K562 (cell line): ENCODE data around the gene R3HDM2. TPM values are rescaled to one million over a fixed set of nuclear protein-coding genes. Genes with fewer than 3 reads are reported as not detected.
A peak's percentile ranks its signal among the peaks of the same experiment; 100 is the strongest.

Experiments
- ARID1B ChIP-seq: fragments of 450-650 bp; IDR thresholded peaks from 2 replicates; pipeline ENCODE4 v1.6.1; 2016; ENCODE audit warnings: antibody characterized with exemption, mild to moderate bottlenecking, inconsistent platforms
- ATF7 ChIP-seq: fragments of 450-650 bp; IDR thresholded peaks from 2 replicates; pipeline ENCODE4 v1.7.1; 2014; ENCODE audit warnings: mild to moderate bottlenecking, moderate library complexity
- CBFA2T3 ChIP-seq: fragments of 450-650 bp; IDR thresholded peaks from 2 replicates; pipeline ENCODE4 v1.6.1; 2017
- CTBP1 ChIP-seq: fragments of 450-650 bp; IDR thresholded peaks from 2 replicates; pipeline ENCODE4 v1.6.1; 2016; ENCODE audit warnings: borderline replicate concordance
- DACH1 ChIP-seq: fragments of 450-650 bp; IDR thresholded peaks from 2 replicates; pipeline ENCODE4 v1.6.1; 2018; ENCODE audit not compliant: partially characterized antibody
- EP400 ChIP-seq: fragments of 450-650 bp; IDR thresholded peaks from 2 replicates; pipeline ENCODE4 v1.6.1; 2017; ENCODE audit warnings: antibody characterized with exemption, mild to moderate bottlenecking, moderate library complexity
- MCM7 ChIP-seq, 2 experiments: fragments of 450-650 bp; IDR thresholded peaks; 2 replicates each; pipeline ENCODE4 v1.6.1; 2016 to 2018
- MTA3 ChIP-seq: fragments of 450-650 bp; formaldehyde crosslinking; IDR thresholded peaks from 2 replicates; pipeline ENCODE4 v1.6.1; 2017; ENCODE audit warnings: mild to moderate bottlenecking, borderline replicate concordance
- MXI1 ChIP-seq: IDR thresholded peaks from 2 replicates; pipeline ENCODE4 v1.6.1; 2011; ENCODE audit warnings: low read depth, mild to moderate bottlenecking, improper control_type of control experiment, low read length
- PCBP2 ChIP-seq: fragments of 200-400 bp; formaldehyde crosslinking; IDR thresholded peaks from 2 replicates; pipeline ENCODE4 v1.6.1; 2018; ENCODE audit warnings: low read length, low read depth, mild to moderate bottlenecking, moderate library complexity; ENCODE audit not compliant: poor library complexity, severe bottlenecking
- SRSF3 ChIP-seq: fragments of 200-400 bp; formaldehyde crosslinking; IDR thresholded peaks from 2 replicates; pipeline ENCODE4 v1.6.1; 2016; ENCODE audit warnings: mild to moderate bottlenecking, low read length, moderate library complexity; ENCODE audit not compliant: insufficient read depth
- SRSF9 ChIP-seq: fragments of 200-400 bp; formaldehyde crosslinking; IDR thresholded peaks from 2 replicates; pipeline ENCODE4 v1.6.1; 2017; ENCODE audit warnings: low read depth, low read length, borderline replicate concordance
- TCF3 ChIP-seq: sonication (generic); formaldehyde crosslinking; IDR thresholded peaks from 2 replicates; pipeline ENCODE4 v1.4.0; 2020; ENCODE audit warnings: mild to moderate bottlenecking, missing genetic modification reagents
- polyA plus RNA-seq, 8 experiments: library from polyadenylated mRNA; depleted of rRNA in 4 of 8; stranded (reverse) in 5 of 8; unstranded in 3 of 8; fragments of >200 nt; fragmentation: Nextera tagmentation in 2 of 8; fragmentation: Illumina TruSeq in 1 of 8; extraction: Ambion mirVana in 2 of 8; extraction: Trizol in 1 of 8; gene quantifications; 2 replicates each; pipeline versions ENCODE4 v1.2.1 to v1.2.3, GENCODE V29; 2011 to 2014; ENCODE audit warnings: inconsistent platforms in 1 of 8, missing spikeins in 1 of 8
- total RNA-seq, 7 experiments: library from RNA; depleted of rRNA in 6 of 7; stranded (reverse); fragments of >200 nt in 6 of 7; fragmentation: Illumina TruSeq in 2 of 7; extraction: Trizol in 2 of 7; gene quantifications; 2 replicates each; pipeline versions ENCODE4 v1.2.1 to v1.2.3, GENCODE V29; 2011 to 2021; ENCODE audit warnings: low replicate concordance in 1 of 7
- TF ChIP-seq, protein P1 (sequence below): fragments of 200-800 bp; sonication (Bioruptor generic); IDR thresholded peaks from 2 replicates; pipeline ENCODE4 v1.6.1; 2016; ENCODE audit warnings: missing genetic modification characterization, missing compliant biosample characterization
- TF ChIP-seq, protein P2 (sequence below): sonication (generic); formaldehyde crosslinking; IDR thresholded peaks from 2 replicates; pipeline ENCODE4 v1.8.1; 2023; ENCODE audit warnings: mild to moderate bottlenecking, missing genetic modification reagents
- TF ChIP-seq, protein P3 (sequence below): fragments of 450-650 bp; IDR thresholded peaks from 2 replicates; pipeline ENCODE4 v1.6.1; 2017; ENCODE audit warnings: antibody characterized with exemption, mild to moderate bottlenecking

Gene R3HDM2
- total and polyA plus RNA-seq, 9 of the 15 experiments (the other 6 are each of a cell fraction or from before 2014, with no cell fraction given), result 3.3 to 18.8 (median 9.0) TPM

DNA sequence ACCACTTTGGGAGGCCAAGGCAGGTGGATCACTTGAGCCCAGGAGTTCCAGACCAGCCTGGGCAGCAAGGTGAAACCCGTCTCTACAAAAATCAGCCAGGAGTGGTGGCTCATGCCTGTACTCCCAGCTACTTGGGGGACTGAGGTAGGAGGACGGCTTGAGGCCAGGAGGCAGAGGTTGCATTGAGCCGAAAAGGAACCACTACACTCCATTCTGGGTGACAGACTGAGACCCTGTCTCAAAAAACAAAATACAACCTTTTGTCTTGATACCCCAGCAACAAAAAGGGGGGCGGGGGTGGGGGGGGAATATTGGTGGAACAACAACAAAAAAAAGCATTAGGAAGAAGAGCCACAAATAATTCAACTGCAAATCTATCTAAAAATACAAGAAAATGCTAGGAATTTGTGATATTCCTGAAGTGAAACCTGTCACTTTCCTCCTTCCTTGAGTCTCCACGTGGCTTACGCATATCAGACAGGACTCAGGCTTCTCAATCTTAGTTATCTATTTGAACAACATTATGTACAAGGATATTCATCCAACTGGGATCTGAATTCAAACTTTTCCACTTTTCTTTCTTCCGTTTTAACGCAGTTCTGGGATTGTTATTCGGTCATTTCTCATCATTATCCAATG lies 1.3 kb downstream of the R3HDM2 start (continued):
- TF ChIP-seq, protein P1, sequence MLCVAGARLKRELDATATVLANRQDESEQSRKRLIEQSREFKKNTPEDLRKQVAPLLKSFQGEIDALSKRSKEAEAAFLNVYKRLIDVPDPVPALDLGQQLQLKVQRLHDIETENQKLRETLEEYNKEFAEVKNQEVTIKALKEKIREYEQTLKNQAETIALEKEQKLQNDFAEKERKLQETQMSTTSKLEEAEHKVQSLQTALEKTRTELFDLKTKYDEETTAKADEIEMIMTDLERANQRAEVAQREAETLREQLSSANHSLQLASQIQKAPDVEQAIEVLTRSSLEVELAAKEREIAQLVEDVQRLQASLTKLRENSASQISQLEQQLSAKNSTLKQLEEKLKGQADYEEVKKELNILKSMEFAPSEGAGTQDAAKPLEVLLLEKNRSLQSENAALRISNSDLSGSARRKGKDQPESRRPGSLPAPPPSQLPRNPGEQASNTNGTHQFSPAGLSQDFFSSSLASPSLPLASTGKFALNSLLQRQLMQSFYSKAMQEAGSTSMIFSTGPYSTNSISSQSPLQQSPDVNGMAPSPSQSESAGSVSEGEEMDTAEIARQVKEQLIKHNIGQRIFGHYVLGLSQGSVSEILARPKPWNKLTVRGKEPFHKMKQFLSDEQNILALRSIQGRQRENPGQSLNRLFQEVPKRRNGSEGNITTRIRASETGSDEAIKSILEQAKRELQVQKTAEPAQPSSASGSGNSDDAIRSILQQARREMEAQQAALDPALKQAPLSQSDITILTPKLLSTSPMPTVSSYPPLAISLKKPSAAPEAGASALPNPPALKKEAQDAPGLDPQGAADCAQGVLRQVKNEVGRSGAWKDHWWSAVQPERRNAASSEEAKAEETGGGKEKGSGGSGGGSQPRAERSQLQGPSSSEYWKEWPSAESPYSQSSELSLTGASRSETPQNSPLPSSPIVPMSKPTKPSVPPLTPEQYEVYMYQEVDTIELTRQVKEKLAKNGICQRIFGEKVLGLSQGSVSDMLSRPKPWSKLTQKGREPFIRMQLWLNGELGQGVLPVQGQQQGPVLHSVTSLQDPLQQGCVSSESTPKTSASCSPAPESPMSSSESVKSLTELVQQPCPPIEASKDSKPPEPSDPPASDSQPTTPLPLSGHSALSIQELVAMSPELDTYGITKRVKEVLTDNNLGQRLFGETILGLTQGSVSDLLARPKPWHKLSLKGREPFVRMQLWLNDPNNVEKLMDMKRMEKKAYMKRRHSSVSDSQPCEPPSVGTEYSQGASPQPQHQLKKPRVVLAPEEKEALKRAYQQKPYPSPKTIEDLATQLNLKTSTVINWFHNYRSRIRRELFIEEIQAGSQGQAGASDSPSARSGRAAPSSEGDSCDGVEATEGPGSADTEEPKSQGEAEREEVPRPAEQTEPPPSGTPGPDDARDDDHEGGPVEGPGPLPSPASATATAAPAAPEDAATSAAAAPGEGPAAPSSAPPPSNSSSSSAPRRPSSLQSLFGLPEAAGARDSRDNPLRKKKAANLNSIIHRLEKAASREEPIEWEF (CRISPR knock-in tag), result peak; percentile 29; the same call in 1 of the 2 replicates
- no peak for TF ChIP-seq ATF7
- no peak for TF ChIP-seq SRSF9
- TF ChIP-seq TCF3 (CRISPR knock-in tag), result peak; percentile 26; the same call in 1 of the 2 replicates
- TF ChIP-seq CTBP1, result no peak
- no peak for TF ChIP-seq MCM7 (IDR thresholded peaks at IDR 0.05)
- TF ChIP-seq PCBP2, result no peak
- TF ChIP-seq, protein P2, sequence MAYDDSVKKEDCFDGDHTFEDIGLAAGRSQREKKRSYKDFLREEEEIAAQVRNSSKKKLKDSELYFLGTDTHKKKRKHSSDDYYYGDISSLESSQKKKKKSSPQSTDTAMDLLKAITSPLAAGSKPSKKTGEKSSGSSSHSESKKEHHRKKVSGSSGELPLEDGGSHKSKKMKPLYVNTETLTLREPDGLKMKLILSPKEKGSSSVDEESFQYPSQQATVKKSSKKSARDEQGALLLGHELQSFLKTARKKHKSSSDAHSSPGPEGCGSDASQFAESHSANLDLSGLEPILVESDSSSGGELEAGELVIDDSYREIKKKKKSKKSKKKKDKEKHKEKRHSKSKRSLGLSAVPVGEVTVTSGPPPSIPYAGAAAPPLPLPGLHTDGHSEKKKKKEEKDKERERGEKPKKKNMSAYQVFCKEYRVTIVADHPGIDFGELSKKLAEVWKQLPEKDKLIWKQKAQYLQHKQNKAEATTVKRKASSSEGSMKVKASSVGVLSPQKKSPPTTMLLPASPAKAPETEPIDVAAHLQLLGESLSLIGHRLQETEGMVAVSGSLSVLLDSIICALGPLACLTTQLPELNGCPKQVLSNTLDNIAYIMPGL (CRISPR knock-in tag), result no peak
- TF ChIP-seq CBFA2T3, result peak; percentile 61
- no peak for TF ChIP-seq MTA3
- peak; percentile 65; the same call in 1 of the 2 replicates for TF ChIP-seq EP400
- TF ChIP-seq, protein P3, sequence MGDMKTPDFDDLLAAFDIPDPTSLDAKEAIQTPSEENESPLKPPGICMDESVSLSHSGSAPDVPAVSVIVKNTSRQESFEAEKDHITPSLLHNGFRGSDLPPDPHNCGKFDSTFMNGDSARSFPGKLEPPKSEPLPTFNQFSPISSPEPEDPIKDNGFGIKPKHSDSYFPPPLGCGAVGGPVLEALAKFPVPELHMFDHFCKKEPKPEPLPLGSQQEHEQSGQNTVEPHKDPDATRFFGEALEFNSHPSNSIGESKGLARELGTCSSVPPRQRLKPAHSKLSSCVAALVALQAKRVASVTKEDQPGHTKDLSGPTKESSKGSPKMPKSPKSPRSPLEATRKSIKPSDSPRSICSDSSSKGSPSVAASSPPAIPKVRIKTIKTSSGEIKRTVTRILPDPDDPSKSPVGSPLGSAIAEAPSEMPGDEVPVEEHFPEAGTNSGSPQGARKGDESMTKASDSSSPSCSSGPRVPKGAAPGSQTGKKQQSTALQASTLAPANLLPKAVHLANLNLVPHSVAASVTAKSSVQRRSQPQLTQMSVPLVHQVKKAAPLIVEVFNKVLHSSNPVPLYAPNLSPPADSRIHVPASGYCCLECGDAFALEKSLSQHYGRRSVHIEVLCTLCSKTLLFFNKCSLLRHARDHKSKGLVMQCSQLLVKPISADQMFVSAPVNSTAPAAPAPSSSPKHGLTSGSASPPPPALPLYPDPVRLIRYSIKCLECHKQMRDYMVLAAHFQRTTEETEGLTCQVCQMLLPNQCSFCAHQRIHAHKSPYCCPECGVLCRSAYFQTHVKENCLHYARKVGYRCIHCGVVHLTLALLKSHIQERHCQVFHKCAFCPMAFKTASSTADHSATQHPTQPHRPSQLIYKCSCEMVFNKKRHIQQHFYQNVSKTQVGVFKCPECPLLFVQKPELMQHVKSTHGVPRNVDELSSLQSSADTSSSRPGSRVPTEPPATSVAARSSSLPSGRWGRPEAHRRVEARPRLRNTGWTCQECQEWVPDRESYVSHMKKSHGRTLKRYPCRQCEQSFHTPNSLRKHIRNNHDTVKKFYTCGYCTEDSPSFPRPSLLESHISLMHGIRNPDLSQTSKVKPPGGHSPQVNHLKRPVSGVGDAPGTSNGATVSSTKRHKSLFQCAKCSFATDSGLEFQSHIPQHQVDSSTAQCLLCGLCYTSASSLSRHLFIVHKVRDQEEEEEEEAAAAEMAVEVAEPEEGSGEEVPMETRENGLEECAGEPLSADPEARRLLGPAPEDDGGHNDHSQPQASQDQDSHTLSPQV, result 0 out of 2 replicates have a peak, but pooled peaks have one; percentile 25
- no peak for TF ChIP-seq SRSF3
- no peak for TF ChIP-seq DACH1
- peak; percentile 63 for TF ChIP-seq ARID1B
- peak; percentile 77; the same call in 1 of the 2 replicates for TF ChIP-seq MXI1
